ENCODE measurements around the gene NFKBIB. TPM values are rescaled to one million over a fixed set of nuclear protein-coding genes. Genes with fewer than 3 reads are reported as not detected.
A peak's percentile ranks its signal among the peaks of the same experiment; 100 is the strongest.

Gene NFKBIB
- total and polyA plus RNA-seq, 3 experiments from 2014 or later: 15.6 to 116 (median 107) TPM

DNA sequence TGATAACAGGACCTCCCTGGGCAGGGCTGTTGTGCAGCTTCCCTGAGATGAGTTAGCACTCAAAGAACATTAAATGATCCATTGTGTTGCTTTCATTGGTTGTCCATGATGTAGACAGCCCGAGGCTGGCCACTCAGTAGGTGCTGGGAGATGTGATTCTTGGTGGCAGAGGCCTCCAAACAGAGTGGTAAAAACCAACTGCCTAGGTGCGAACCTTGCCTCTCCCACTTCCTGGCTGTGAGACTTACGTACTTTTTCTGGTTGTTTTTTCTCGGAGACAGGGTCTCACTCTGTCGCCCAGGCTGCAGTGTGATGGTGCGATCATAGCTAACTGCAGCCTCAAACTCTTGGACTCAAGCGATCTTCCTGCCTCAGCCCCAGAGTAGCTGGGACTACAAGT lies 24.6 kb downstream of the NFKBIB start:
- peak overlapping the region; percentile 90 to 96 (median 93) for H3K27ac Mint-ChIP-seq
- peak overlapping the region; percentile 68 for H3K27ac ChIP-seq (ENCODE audit: low read depth, low read length)

DNA sequence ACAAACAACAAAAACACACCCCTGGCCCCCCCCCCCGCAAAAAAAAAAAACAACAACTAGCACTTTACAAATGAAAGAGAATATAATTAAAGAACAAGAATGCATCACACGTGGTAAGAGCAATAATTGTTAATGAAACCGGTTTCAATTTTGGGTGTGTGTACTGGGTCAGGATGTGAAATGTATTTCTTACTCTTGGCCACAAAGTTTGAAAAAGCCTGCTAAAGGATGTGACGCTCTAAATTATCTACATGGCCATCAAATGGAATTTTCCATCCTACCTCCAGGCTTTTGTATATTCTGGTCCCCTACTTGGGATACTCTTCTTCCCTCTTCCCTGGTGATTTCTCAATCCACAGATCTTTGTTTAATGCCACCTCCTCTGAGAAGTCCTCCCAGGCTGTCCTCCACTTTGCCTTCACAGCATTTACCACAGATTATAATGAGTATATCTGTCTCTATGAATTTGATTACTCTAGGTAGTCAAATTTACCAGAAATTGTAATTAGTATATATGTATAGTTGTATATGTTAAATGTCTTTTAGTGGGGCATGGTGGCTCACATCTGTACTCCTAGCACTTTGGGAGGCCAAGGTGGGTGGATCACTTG lies 28.7 kb downstream of the NFKBIB start:
- peak overlapping the region; percentile 54 for H3K27ac ChIP-seq (ENCODE audit: low read depth, low read length)
- H3K4me3 ChIP-seq (ENCODE audit: low read length): no peak overlapping the region
- POLR2A ChIA-PET: no interaction called here
- Mint-ChIP-seq H3K27ac (peak overlapping the region; percentile 80 to 99 (median 93)), H3K9me3 (no peaks in the 10 kb centered on the region), H3K4me1 (peaks cover 55 to 74% (median 58%) of the 10 kb centered on the region in 3 donors), H3K36me3 (peaks cover 0 to 40% (median 8%) of the 10 kb centered on the region in 3 donors), H3K27me3 (no peaks in the 10 kb centered on the region), H3K4me3 (peak overlapping the region; percentile 36 to 98 (median 52))
- no peaks in the 10 kb centered on the region for H3K9me3 ChIP-seq (ENCODE audit: low read length)
- peak in 1 of 5 donors; percentile 33 for DNase-seq
- H3K4me1 ChIP-seq (ENCODE audit: insufficient read depth, low read length): peaks cover 57% of the 10 kb centered on the region
- H3K36me3 ChIP-seq (ENCODE audit: insufficient read depth, low read length): no peaks in the 10 kb centered on the region
- CTCF ChIA-PET: interaction anchor here (0.8 to 5.8 kb wide), 5 partner anchors 10 to 525 kb away, joined by 3 to 51 read pairs (median 4); partner anchors contain the start of gene FAM98C
- H3K27me3 ChIP-seq (ENCODE audit: insufficient read depth, low read length, poor library complexity, severe bottlenecking): no peaks in the 10 kb centered on the region

More for the DNA sequence above, 24.6 kb downstream of the NFKBIB start:
- Histone ChIP-seq H3K36me3 (ENCODE audit: insufficient read depth, low read length) (no peaks in the 10 kb centered on the region), H3K27me3 (ENCODE audit: insufficient read depth, low read length, poor library complexity, severe bottlenecking) (no peaks in the 10 kb centered on the region), H3K4me3 (ENCODE audit: low read length) (no peak overlapping the region), H3K4me1 (ENCODE audit: insufficient read depth, low read length) (peaks cover 31% of the 10 kb centered on the region), H3K9me3 (ENCODE audit: low read length) (no peaks in the 10 kb centered on the region)
- Mint-ChIP-seq H3K27me3 (no peaks in the 10 kb centered on the region), H3K4me3 (peak overlapping the region; percentile 48 to 71 (median 55)), H3K9me3 (no peaks in the 10 kb centered on the region), H3K4me1 (peaks cover 31 to 45% (median 36%) of the 10 kb centered on the region in 3 donors), H3K36me3 (peaks cover 0 to 33% (median 16%) of the 10 kb centered on the region in 3 donors)
- ChIA-PET CTCF (interaction anchor here (0.6 kb wide), 1 partner anchor 13 kb away, joined by 3 read pairs; no protein-coding TSS in a partner anchor), POLR2A (interaction anchor here (0.7 to 1.2 kb wide), 2 partner anchors 75 to 343 kb away, joined by 3 read pairs; no protein-coding TSS in a partner anchor)
- peak in 4 of 5 donors; percentile 23 to 73 (median 50) for DNase-seq

DNA sequence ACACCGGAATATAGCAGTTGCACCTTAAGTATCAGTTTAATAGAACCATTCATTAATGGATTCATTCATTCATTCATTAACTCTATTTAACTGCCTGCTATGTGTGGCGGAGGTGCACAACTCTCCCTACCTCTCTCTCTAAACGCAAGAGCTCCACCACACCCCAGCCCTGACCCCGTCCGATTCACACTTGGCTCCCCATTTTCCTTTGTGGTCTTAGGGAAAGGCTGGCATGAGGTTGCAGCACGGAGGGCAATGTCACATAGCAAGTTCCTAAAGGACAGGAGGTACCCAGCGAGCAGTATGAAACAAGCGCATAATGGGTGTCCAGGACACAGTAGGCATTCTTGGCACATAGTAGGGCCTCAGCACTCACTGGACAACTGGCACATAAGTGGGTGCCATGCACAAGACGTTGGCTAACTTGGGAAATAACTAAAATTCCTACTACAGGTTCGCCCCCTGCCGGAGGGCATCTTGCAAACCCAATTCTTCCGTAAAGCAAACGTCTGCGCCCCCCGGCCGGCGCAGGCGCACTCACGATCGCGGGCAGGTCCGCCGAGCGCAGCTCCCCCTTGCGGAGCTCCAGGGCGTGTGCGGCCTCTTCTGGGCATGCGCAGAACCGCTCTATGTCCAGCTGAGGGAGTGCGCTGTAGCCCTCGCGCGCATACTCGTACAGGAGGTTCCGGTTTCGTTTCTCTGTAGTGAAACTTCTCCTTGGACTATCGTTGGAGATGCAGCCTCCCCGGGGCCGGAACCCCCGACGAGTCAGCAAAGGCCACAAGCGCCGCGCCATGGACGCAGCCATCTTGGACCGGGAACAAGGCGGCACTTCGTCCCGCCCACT lies 30.4 kb downstream of the NFKBIB start, which contains the start of gene SARS2:
TSS of gene SARS2 (minus strand) at position 835 of the 847 bp plus-strand sequence. CDS start at position 808, 27 bp downstream.
- Mint-ChIP-seq H3K27me3 (no peaks in the 10 kb centered on the region), H3K4me1 (peaks cover 45 to 62% (median 47%) of the 10 kb centered on the region in 3 donors), H3K4me3 (peak within 1 kb of the TSS; percentile 97 to 100 (median 98)), H3K36me3 (peaks cover 8 to 41% (median 9%) of the 10 kb centered on the region in 3 donors), H3K9me3 (peaks cover 0 to 5% (median 0%) of the 10 kb centered on the region in 5 donors), H3K27ac (peak within 1 kb of the TSS; percentile 90 to 100 (median 99))
- H3K9me3 ChIP-seq (ENCODE audit: low read length): no peaks in the 10 kb centered on the region
- no peaks in the 10 kb centered on the region for H3K27me3 ChIP-seq (ENCODE audit: insufficient read depth, low read length, poor library complexity, severe bottlenecking)
- CTCF ChIA-PET: interaction anchor here (0.6 to 5.8 kb wide), 53 partner anchors 11 to 594 kb away, joined by 3 to 51 read pairs (median 4); partner anchors contain the start of genes ACTN4, CAPN12, CATSPERG and EIF3K
- peak; percentile 88 to 97 (median 96) for DNase-seq
- H3K36me3 ChIP-seq (ENCODE audit: insufficient read depth, low read length): no peaks in the 10 kb centered on the region
- peak within 1 kb of the TSS; percentile 95 for H3K27ac ChIP-seq (ENCODE audit: low read depth, low read length)
- POLR2A ChIA-PET: interaction anchor here (0.6 to 2.0 kb wide), 14 partner anchors 30 to 556 kb away, joined by 3 to 12 read pairs (median 5); partner anchors contain the start of genes ECH1, EIF3K, FAM98C and NFKBIB
- peaks cover 49% of the 10 kb centered on the region for H3K4me1 ChIP-seq (ENCODE audit: insufficient read depth, low read length)
- H3K4me3 ChIP-seq (ENCODE audit: low read length): peak within 1 kb of the TSS; percentile 96

DNA sequence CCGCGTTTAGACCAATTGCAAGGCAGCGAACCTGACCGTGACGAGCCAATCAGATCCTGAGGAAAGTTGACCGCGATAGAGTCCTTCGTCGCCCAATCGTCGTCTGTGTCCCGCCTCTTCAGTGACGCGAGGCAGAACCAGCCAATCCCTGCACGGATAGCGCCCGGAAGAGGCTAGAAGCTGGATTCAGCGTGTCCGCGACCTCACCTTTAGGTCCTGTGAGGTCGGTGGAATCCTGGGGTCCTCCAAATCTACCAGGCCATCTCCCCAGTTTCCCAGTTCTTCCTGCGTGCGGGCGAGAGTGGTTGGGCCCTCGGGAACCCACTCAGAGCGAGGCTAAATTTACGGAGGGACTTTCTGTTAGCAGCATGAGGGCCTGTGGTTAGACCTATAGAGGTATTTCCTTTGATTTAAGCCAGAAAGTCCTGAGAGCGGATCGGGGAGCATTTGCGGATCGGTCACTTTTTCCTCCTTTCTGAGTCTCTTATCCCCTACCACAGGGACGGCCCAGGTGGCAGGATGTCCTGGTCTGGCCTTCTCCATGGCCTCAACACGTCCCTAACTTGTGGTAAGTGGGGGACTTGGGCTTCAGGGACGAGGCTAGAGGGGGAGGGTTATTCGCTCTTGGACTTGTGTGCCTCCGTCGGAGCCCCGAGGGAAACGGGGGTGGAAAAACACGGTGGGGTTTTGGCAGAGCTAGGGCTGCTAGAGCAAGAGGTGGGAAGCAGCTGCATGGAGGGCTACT lies 31.2 kb downstream of the NFKBIB start, which contains the start of gene MRPS12:
TSS of gene MRPS12 (plus strand) at position 169 of the 745 bp plus-strand sequence. CDS start at position 520, 351 bp downstream.
- ChIA-PET CTCF (interaction anchor here (0.6 to 5.8 kb wide), 49 partner anchors 10 to 595 kb away, joined by 3 to 51 read pairs (median 4); partner anchors contain the start of genes ACTN4, CAPN12, CATSPERG and EIF3K), POLR2A (interaction anchor here (0.7 to 2.0 kb wide), 12 partner anchors 31 to 557 kb away, joined by 3 to 12 read pairs (median 5); partner anchors contain the start of genes ECH1, EIF3K, FAM98C and NFKBIB)
- Mint-ChIP-seq H3K27ac (peak within 1 kb of the TSS; percentile 90 to 100 (median 99)), H3K36me3 (peaks cover 9 to 40% (median 16%) of the 10 kb centered on the region in 3 donors), H3K9me3 (peaks cover 0 to 6% (median 3%) of the 10 kb centered on the region in 5 donors), H3K27me3 (no peaks in the 10 kb centered on the region), H3K4me3 (peak within 1 kb of the TSS; percentile 97 to 100 (median 98)), H3K4me1 (peaks cover 39 to 56% (median 43%) of the 10 kb centered on the region in 3 donors)
- Histone ChIP-seq H3K9me3 (ENCODE audit: low read length) (no peaks in the 10 kb centered on the region), H3K27me3 (ENCODE audit: insufficient read depth, low read length, poor library complexity, severe bottlenecking) (no peaks in the 10 kb centered on the region), H3K4me1 (ENCODE audit: insufficient read depth, low read length) (peaks cover 45% of the 10 kb centered on the region), H3K27ac (ENCODE audit: low read depth, low read length) (peak within 1 kb of the TSS; percentile 95), H3K36me3 (ENCODE audit: insufficient read depth, low read length) (no peaks in the 10 kb centered on the region), H3K4me3 (ENCODE audit: low read length) (peak within 1 kb of the TSS; percentile 96)
- DNase-seq: peak; percentile 95 to 99 (median 99)

DNA sequence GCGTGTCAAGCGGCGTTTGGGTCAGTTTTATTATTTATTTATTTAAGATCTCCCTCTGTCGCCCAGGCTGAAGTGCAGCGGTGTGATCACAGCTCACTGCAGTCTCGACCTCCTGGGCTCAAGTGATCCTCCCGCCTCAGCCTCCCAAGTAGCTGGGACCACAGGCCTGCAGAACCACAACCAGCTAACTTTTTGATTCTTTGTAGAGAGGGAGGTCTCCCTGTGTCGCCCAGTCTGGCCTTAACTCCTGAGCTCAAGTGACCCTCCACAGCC lies 31.7 kb downstream of the NFKBIB start:
- Mint-ChIP-seq H3K4me3 (peak overlapping the region; percentile 97 to 100 (median 98)), H3K27me3 (no peaks in the 10 kb centered on the region), H3K9me3 (peaks cover 0 to 8% (median 3%) of the 10 kb centered on the region in 5 donors), H3K36me3 (peaks cover 9 to 37% (median 17%) of the 10 kb centered on the region in 3 donors), H3K4me1 (peaks cover 38 to 51% (median 39%) of the 10 kb centered on the region in 3 donors), H3K27ac (peak overlapping the region in 7 of 8 donors; percentile 90 to 100 (median 99))
- no peaks in the 10 kb centered on the region for H3K9me3 ChIP-seq (ENCODE audit: low read length)
- no peak for DNase-seq
- peak overlapping the region; percentile 96 for H3K4me3 ChIP-seq (ENCODE audit: low read length)
- POLR2A ChIA-PET: interaction anchor here (1.8 to 2.0 kb wide), 4 partner anchors 32 to 198 kb away, joined by 4 to 7 read pairs (median 6); partner anchors contain the start of genes ECH1, NFKBIB and SIRT2
- peak overlapping the region; percentile 95 for H3K27ac ChIP-seq (ENCODE audit: low read depth, low read length)
- no peaks in the 10 kb centered on the region for H3K36me3 ChIP-seq (ENCODE audit: insufficient read depth, low read length)
- CTCF ChIA-PET: interaction anchor here (1.1 to 5.8 kb wide), 9 partner anchors 31 to 1029 kb away, joined by 3 to 51 read pairs (median 7); partner anchors contain the start of gene FAM98C
- no peaks in the 10 kb centered on the region for H3K27me3 ChIP-seq (ENCODE audit: insufficient read depth, low read length, poor library complexity, severe bottlenecking)
- peaks cover 45% of the 10 kb centered on the region for H3K4me1 ChIP-seq (ENCODE audit: insufficient read depth, low read length)

DNA sequence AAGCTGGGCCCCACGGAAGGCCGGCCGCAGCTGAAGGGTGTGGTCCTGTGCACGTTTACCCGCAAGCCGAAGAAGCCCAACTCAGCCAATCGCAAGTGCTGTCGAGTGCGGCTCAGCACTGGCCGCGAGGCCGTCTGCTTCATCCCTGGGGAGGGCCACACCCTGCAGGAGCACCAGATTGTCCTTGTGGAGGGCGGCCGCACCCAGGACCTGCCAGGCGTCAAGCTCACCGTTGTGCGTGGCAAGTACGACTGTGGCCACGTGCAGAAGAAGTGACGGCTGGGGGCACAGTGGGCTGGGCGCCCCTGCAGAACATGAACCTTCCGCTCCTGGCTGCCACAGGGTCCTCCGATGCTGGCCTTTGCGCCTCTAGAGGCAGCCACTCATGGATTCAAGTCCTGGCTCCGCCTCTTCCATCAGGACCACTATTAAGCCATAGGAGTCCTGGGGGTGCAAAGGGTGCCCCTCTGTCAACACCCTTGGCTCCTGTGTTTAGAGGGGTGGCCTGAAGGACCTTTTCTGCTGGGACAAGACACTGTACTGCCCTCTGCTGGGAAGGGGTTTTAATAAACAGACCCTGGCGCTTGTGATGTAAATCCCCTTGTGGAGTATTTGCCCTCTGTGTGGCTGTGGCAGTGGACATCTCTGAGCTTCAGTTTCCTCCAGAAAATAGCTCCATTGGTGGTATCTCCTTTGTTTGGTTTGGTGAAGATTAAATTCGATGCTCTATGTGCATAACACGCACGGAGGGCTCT lies 32.8 kb downstream of the NFKBIB start:
- ChIA-PET CTCF (interaction anchor here (1.1 to 2.6 kb wide), 6 partner anchors 163 to 1030 kb away, joined by 3 to 13 read pairs (median 6); partner anchors contain the start of gene FAM98C), POLR2A (interaction anchor here (0.6 kb wide), 1 partner anchor 102 kb away, joined by 5 read pairs; no protein-coding TSS in a partner anchor)
- no peaks in the 10 kb centered on the region for H3K9me3 ChIP-seq (ENCODE audit: low read length)
- Mint-ChIP-seq H3K4me1 (peaks cover 36 to 47% (median 38%) of the 10 kb centered on the region in 3 donors), H3K36me3 (peaks cover 9 to 37% (median 17%) of the 10 kb centered on the region in 3 donors), H3K27ac (peak overlapping the region in 5 of 8 donors; percentile 5 to 76 (median 51)), H3K27me3 (no peaks in the 10 kb centered on the region), H3K4me3 (peak overlapping the region; percentile 19 to 80 (median 57)), H3K9me3 (peaks cover 0 to 8% (median 3%) of the 10 kb centered on the region in 5 donors)
- H3K36me3 ChIP-seq (ENCODE audit: insufficient read depth, low read length): no peaks in the 10 kb centered on the region
- peaks cover 43% of the 10 kb centered on the region for H3K4me1 ChIP-seq (ENCODE audit: insufficient read depth, low read length)
- no peak overlapping the region for H3K27ac ChIP-seq (ENCODE audit: low read depth, low read length)
- no peak overlapping the region for H3K4me3 ChIP-seq (ENCODE audit: low read length)
- DNase-seq: peak in 2 of 5 donors; percentile 27 to 37
- H3K27me3 ChIP-seq (ENCODE audit: insufficient read depth, low read length, poor library complexity, severe bottlenecking): no peaks in the 10 kb centered on the region

Measured in CD8-positive, alpha-beta memory T cell (primary cell).